Activated CD4-positive, alpha-beta T cell treated with anti-CD3 and anti-CD28 coated beads for 24 hours (primary cell): ENCODE measurements around the gene FGF14.

Experiments
- DNase-seq, 2 donors: peaks; one replicate each; pipeline ENCODE4 v3.0.0-alpha.2; 2020; ENCODE audit warnings: low read depth in 2 of 2

FGF14 gene

DNA sequence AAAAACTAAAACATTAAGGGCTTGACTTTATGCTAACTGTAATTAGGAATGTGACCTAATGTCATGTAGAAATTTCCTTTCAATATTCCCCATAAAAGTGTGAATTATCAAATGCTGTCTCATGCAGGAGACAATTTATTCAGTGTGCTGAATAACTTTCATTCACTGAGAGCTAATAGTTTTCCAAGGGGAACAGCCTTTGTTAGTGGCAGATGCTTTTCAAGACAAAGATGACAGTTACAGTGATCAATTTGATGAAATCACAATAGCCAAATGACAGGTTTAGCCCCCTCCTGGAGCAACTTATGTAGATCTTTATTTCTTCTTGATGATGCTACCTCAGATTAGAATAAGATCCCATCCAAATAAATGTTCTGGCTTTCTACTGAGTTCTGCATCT, 673.8 kb downstream of the FGF14 start:
- no peak for DNase-seq

DNA sequence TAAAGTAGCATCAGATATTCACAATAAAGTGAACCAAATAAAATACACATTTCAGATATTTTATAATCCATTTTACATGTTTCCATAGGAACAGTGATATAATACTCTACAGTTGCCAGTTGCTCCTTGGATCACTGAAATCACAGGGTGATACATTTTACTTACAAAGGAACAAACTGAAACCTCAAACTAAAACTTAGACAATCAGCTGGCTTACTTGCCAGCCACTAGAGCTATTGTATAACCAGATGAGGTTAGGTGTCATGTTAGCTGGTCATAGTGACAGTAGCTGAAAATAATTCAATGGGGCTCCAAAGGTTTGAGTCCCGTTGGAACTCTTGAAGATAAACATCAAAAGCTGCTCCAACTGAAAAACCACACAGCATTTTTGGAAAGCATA, 674.7 kb downstream of the FGF14 start:
- DNase-seq, result no peak

- no peak for DNase-seq
Observed at GRCh38 chr13:101726681-101727080, 675.2 kb downstream of the FGF14 start.

GRCh38 chr13:101718496-101718895, 683.4 kb downstream of the FGF14 start:
- DNase-seq, result no peak

DNA sequence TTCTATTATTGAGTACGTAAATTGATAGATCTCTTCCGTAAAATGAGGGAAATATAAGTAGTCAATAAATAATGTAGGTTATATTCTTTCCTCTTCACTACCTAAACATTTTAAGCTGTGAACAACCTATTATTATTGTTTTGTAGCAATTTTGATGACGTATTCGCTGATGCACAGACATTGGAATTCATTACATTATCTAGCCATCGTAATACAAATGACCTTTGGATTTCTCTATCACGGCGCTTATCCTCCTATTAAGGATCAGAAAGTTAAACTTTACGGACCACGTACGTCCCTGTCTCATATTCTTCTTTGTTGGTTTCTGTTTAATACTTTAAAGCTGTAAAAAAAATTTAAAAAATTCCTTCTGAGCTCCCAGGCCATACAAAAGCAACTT, 684.5 kb downstream of the FGF14 start:
- DNase-seq, result no peak

GRCh38 chr13:101714195-101714594, 687.7 kb downstream of the FGF14 start:
- no peak for DNase-seq

DNA sequence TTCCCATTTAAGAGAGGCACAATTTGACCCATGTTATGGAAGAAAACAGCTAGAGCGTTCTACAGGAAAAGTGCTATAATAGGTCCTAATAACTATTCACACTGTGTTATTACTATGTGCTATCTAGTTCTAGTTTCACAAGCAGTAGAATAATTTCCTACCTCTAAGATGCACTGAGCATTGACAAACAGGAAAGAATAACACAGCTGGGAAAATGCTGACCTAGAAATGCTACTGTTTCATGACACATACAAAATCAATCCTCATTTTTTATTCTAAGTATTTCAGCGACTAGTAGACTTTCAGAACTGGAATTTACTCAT, 689.9 kb downstream of the FGF14 start:
- DNase-seq, result no peak

GRCh38 chr13:101711307-101712025, 690.4 kb downstream of the FGF14 start:
- no peak for DNase-seq

DNA sequence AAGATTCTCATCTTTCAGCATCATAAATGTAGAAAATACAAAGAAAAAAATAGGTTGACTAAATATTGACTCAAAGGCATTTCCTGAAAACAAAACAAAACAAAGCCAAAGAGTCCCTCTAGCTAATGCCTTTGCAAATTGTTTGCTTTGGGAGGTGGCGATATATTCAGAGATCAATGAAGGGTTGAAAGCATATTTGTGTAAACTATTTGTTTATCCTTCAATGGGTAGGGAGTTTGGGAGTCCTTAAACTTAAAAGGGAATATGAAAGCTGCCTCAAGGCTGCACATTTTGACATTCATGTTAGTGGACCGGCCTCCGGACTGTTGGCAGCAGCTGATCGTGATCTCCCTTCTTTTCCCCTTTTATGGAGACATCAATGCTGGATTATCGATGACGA, 691.9 kb downstream of the FGF14 start:
- DNase-seq, result no peak

DNA sequence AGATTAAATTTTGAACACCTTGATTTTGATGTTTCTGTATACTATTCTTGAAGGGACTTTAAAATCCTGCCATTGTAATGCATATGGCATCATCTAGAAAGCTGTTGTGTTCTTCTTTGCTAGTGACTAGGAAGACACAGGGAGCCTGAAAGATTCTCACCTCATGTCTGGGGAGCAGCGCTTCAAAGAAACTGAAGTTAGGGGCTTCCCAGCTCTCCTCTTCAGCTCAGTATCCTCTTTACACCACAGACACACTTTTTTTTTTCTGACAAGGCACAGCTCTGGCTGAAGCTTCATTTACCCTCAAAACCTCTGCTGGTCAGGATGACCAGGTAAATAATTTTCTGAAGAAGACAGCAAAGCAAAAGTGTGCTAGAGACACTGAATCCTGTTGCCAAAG, 693.7 kb downstream of the FGF14 start:
- no peak for DNase-seq

DNA sequence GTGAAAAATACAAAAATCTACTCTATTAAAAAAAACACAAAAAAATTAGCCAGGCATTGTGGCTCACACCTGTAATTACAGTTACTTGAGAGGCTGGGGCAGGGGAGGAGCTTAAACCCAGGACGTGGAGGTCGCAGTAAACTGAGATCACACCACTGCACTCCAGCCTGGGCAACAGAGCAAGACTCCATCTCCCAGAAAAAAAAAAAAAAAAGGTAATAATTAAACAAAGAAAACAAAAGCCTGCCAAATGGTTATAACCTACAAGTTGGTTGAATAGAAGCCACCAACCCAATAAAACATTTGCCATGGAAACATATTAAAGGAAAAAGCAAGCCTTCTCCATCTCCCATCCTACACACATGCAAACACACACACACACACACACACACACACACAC, 694.2 kb downstream of the FGF14 start:
- DNase-seq, result no peak

DNA sequence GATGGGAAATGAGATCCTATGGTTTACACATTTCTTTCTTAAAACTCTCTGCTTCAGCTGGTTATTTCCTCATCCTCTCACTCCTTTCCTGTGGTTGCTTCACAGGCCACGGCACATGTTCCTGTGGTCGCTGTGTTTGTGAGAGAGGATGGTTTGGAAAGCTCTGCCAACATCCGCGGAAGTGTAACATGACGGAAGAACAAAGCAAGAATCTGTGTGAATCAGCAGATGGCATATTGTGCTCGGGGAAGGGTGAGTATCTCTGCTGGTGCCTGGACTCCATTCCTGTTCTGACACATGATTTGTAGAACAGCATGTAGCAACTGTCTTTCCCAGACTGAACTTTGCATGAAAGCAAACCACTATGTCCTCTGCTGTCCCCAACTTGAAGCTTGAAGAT, 695.2 kb downstream of the FGF14 start:
- no peak for DNase-seq

DNA sequence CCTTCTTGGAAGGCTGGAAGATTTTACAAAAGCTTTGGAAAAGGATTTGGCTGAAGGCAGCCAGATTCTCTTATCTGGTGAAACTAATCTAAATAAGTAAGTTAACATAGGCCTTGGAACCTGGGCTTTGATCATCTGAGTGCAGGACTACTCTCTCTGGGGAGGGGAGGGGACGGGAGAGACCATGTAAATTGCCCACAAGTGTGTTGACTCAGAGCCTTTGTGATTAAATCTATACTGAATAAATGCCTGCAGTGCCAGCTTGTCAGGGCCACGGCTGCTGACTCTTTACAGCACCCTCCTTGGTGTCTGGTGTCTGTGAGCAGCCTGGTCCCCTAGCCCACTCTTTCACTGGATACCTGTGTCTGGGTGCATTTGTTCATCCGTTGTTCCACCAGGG, 698.0 kb downstream of the FGF14 start:
- no peak for DNase-seq

- DNase-seq, result no peak
Observed at GRCh38 chr13:101703081-101703480, 698.8 kb downstream of the FGF14 start.

DNA sequence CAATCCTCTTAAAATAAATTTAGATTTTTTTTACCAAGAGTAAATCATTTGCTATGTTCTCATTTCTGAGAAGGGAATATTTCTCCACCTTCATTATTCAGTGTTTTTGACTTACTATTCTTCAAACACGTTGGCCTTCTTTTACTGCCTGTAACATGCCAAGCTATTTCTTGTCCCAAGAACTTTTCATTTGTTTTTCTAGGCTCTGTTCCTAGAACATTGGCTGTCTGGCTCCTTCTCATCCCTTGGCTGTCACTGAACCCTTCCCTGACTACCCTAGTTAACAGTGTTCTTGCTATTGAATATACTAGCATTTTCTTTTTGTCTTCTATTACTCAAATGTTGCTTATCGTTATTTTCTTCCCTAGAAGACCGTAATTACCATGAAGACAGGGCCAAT, 701.2 kb downstream of the FGF14 start:
- DNase-seq, result no peak

- DNase-seq, result no peak
Observed at GRCh38 chr13:101698400-101698799, 703.4 kb downstream of the FGF14 start.

DNA sequence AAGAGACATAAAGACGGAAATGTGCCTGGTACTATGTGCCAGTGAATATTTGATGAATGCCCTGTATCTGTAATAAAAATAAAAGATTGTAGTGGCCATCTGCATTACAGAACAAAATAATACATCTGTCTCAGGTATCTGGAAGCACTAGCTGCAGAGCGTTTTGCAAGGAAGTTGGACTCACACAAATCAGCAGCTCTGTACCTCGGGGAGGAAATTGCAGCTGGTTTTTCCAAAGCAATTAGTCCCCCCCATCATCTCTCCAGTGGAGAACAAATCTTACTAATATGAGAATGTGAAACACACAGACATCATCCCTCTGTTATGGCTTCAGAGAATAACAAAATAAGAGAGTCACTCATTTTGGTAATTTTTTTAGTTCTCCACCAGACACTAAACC, 704.1 kb downstream of the FGF14 start:
- no peak for DNase-seq

GRCh38 chr13:101695870-101696516, 705.9 kb downstream of the FGF14 start:
- no peak for DNase-seq

- DNase-seq, result no peak
Observed at GRCh38 chr13:101691341-101691860, 710.4 kb downstream of the FGF14 start.

DNA sequence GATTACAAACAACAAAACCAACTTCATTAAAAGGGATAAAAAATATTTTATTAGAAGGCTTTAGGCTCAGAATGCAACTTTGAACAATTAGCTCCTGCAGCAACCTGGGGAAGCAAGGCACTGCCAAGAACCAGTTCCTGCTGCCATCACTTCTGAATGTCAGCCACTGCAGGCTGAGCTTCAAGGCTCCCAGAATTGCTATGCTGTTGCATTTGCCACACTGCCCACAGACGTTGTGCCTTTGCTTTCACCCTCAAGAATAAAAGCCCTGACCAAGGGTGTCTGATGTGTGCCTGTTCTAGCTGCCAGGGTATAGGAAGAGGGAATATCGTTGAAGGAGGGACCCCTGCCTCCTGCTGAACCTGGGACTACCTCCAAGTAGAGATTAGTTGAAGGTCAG, 711.0 kb downstream of the FGF14 start:
- DNase-seq, result no peak

DNA sequence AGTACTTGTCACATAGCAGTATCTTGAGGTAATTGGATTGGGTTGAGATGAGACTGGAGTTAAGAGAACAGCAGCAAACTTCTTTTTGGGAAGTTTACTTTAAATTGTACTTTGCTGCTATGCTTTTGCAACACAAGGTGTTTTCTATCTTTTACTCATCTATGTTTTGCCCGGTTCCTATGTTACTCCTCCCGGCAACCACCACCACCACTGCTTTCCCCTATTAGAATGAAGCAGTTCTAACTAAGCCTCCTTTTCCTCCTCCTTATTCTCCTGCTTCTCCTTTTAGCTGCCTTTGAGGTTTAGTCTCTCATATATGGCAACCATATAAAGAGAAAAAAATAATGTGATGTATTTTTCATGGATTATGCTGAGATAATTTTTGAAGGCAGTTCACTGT, 715.8 kb downstream of the FGF14 start:
- DNase-seq, result no peak

DNA sequence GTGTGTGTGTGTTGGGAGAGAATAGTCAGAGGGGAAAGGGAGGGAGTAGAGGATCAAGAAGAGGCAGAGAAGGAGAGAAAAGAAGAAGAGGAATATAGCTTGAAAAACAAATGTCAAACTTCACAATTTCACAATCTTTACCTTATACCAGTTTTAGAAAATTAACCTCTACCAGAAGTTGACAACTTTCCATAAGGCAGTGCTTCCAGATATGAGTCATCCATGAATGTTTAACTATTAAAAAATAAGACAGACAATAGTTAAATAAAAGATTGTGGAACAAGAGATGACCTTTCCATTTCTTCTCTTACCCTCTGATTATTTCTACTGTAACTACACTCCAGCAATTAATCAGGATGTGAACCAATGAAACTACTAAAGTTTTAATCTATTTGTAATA, 720.0 kb downstream of the FGF14 start:
- no peak for DNase-seq

DNA sequence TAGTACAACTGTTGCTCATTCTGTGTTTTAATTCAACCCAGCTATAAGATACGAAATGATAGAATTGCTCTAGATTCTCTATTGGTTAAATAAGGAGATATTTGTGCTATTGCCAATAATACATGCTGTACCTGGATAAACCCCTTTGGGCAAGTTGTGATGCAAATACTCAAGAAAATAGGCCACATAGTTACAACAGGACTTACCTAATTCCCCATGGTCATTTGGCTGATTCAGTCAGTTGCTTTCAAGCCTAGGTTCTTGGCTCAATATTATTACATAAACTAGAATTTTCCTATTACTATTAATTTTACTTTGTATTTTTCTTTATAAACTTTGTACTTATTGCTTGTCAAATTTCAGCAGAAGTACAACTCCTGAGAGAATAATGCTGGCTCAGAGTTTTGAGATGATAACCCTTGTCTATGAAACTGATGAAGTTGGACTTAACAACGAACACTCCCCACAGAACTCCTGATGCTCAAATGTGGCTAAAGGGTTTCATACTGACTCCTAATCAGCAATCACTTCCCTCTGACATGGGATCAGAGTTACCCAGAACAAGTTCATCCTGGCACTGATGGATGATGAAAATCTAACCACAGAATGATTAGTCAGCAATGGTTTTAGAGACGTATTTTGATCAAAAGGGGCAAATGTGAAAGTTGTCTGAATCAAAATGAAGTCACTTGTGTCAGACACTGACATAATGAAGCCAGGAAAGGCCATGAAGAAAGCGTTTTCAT, 728.3 kb downstream of the FGF14 start:
- no peak for DNase-seq
